Mesothelial cell of epicardium (in vitro differentiated cells): Measurements from ENCODE around the gene CDH13. TPM values are rescaled to one million over a fixed set of nuclear protein-coding genes. Genes with fewer than 3 reads are reported as not detected.

Source experiments
- DNase-seq, 2 experiments: peaks; one replicate each; pipeline ENCODE4 v3.0.0; 2021; ENCODE audit warnings: low spot score in 2 of 2; ENCODE audit not compliant: unreplicated experiment in 2 of 2
- H3K27ac Mint-ChIP-seq: 2 replicates; pipeline ENCODE4 v1.8.0; 2021; ENCODE audit warnings: mixed read lengths
- H3K27me3 Mint-ChIP-seq: 2 replicates; pipeline ENCODE4 v1.8.0; 2021; ENCODE audit warnings: low read depth, mixed read lengths
- H3K36me3 Mint-ChIP-seq: 2 replicates; pipeline ENCODE4 v1.8.0; 2021; ENCODE audit warnings: mixed read lengths
- H3K4me1 Mint-ChIP-seq: 2 replicates; pipeline ENCODE4 v1.8.0; 2021; ENCODE audit warnings: mixed read lengths
- H3K4me3 Mint-ChIP-seq: 2 replicates; pipeline ENCODE4 v1.8.0; 2021; ENCODE audit warnings: mild to moderate bottlenecking, moderate library complexity, mixed read lengths
- H3K9me3 Mint-ChIP-seq: 2 replicates; pipeline ENCODE4 v1.8.0; 2021; ENCODE audit warnings: mixed read lengths
- total RNA-seq: library from RNA; stranded (reverse); gene quantifications from 3 replicates; pipeline ENCODE4 v1.2.1, GENCODE V29; 2021
- TF ChIP-seq, protein P1 (sequence below): fragments of 200-600 bp; sonication (generic); IDR thresholded peaks from one replicate; pipeline ENCODE4 v1.5.0; 2021; ENCODE audit warnings: antibody characterized with exemption; ENCODE audit not compliant: unreplicated experiment

The CDH13 gene
- total RNA-seq, 1 donor from 2014 or later: 0.80 TPM

DNA sequence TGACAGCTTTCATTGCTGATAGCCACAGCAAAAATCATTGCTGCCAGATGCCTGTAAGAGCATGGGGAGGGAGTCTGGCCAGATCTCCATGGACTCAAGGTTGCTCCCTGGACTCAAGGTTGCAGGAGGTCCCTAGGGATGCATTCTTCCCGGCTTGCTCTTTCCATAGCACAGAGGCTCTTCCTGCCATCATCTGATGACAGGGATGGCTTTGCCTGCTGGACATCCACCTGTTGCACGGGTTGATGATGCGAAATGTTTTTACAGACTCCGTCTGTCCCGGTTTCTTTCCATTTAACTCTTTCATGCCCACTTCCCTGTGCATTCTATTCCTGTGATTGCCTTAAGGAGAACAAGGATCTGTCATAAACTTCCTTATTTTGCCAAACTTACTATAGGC is 1065.5 kb downstream of the CDH13 start:
- Mint-ChIP-seq H3K4me1 (peaks cover 4% of the 10 kb centered on the region), H3K4me3 (no peak overlapping the region), H3K9me3 (no peaks in the 10 kb centered on the region), H3K36me3 (no peaks in the 10 kb centered on the region), H3K27me3 (peaks cover 49% of the 10 kb centered on the region), H3K27ac (no peak overlapping the region)
- DNase-seq: no peak
- TF ChIP-seq, protein P1, sequence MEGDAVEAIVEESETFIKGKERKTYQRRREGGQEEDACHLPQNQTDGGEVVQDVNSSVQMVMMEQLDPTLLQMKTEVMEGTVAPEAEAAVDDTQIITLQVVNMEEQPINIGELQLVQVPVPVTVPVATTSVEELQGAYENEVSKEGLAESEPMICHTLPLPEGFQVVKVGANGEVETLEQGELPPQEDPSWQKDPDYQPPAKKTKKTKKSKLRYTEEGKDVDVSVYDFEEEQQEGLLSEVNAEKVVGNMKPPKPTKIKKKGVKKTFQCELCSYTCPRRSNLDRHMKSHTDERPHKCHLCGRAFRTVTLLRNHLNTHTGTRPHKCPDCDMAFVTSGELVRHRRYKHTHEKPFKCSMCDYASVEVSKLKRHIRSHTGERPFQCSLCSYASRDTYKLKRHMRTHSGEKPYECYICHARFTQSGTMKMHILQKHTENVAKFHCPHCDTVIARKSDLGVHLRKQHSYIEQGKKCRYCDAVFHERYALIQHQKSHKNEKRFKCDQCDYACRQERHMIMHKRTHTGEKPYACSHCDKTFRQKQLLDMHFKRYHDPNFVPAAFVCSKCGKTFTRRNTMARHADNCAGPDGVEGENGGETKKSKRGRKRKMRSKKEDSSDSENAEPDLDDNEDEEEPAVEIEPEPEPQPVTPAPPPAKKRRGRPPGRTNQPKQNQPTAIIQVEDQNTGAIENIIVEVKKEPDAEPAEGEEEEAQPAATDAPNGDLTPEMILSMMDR: no peak

DNA sequence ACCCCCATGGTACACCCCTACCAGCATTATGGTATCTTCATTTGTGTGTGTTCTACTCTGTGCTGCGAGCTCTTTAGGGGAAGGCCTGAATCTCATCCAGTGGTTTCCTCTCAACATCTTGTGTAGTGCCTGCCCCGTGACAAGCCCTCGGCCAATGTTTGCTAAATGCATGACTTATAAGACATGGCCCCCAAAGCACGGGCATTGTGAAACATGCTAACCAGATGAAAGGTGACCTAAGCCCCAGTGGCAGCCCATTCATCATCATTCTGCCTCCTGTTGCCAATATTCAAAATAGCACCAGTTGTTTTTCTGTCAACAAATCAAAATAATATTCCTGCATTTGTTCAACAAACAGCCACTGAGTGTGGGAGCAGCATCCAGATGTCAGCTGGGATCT is 1072.2 kb downstream of the CDH13 start:
- H3K27ac Mint-ChIP-seq: no peak overlapping the region
- no peaks in the 10 kb centered on the region for H3K4me1 Mint-ChIP-seq
- H3K9me3 Mint-ChIP-seq: no peaks in the 10 kb centered on the region
- H3K27me3 Mint-ChIP-seq: peaks cover 20% of the 10 kb centered on the region
- TF ChIP-seq, protein P1: no peak
- H3K36me3 Mint-ChIP-seq: no peaks in the 10 kb centered on the region
- no peak for DNase-seq
- H3K4me3 Mint-ChIP-seq: no peak overlapping the region

GRCh38 chr16:83699817-83700216 is 1073.0 kb downstream of the CDH13 start:
- TF ChIP-seq, protein P1: no peak
- H3K4me3 Mint-ChIP-seq: no peak overlapping the region

DNA sequence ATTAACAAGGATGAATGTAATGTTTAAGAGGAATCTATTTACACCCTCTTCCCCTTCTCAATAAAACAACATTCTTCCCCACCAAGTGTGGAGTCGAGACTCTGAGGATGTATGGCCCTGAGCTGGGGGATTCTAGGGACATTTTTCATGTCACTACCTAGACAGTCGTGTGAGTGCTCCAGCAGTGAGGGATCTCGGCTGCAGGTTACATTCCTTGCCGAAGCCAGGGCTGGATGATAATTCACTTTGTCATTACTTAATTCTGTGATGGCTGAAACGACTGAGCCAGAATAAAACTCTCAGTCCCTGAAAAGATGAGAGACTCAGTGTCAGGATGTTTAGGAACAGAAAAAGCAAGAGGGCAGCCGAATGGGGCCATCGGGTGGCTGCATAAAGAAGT is 1074.1 kb downstream of the CDH13 start:
- H3K4me1 Mint-ChIP-seq: no peaks in the 10 kb centered on the region
- H3K27ac Mint-ChIP-seq: no peak overlapping the region
- TF ChIP-seq, protein P1: no peak

More at GRCh38 chr16:83699817-83700216, 1073.0 kb downstream of the CDH13 start:
- no peaks in the 10 kb centered on the region for H3K9me3 Mint-ChIP-seq
- peaks cover 15% of the 10 kb centered on the region for H3K27me3 Mint-ChIP-seq
- no peak for DNase-seq
- H3K4me1 Mint-ChIP-seq: no peaks in the 10 kb centered on the region
- no peak overlapping the region for H3K27ac Mint-ChIP-seq
- H3K36me3 Mint-ChIP-seq: no peaks in the 10 kb centered on the region

DNA sequence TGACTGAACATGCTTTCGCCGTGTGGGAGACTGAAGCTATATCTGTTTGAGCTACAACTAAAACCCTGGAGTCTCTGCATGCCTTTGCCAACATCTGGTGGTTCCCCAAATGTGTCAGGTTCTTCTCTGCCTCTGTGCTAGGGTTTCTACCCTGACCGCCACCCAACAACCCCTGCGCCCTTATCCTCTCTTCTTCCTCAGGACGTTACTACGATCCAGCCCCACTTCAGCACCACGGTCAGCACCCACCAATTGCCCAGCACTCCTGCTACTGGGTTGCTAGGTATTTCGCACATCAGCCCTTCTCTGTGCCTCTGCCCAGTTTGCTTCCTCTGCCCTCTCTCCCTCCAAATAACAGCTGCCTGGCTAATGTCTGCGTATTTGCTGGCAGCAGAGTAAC is 1074.7 kb downstream of the CDH13 start:
- H3K27ac Mint-ChIP-seq: no peak overlapping the region
- no peak overlapping the region for H3K4me3 Mint-ChIP-seq
- peaks cover 13% of the 10 kb centered on the region for H3K27me3 Mint-ChIP-seq
- no peaks in the 10 kb centered on the region for H3K36me3 Mint-ChIP-seq
- H3K4me1 Mint-ChIP-seq: no peaks in the 10 kb centered on the region
- no peaks in the 10 kb centered on the region for H3K9me3 Mint-ChIP-seq
- peak; percentile 55 to 82 for DNase-seq
- TF ChIP-seq, protein P1: no peak

More for the DNA sequence above, 1074.1 kb downstream of the CDH13 start:
- Mint-ChIP-seq H3K4me3 (no peak overlapping the region), H3K27me3 (peaks cover 13% of the 10 kb centered on the region), H3K36me3 (no peaks in the 10 kb centered on the region), H3K9me3 (no peaks in the 10 kb centered on the region)
- no peak for DNase-seq

DNA sequence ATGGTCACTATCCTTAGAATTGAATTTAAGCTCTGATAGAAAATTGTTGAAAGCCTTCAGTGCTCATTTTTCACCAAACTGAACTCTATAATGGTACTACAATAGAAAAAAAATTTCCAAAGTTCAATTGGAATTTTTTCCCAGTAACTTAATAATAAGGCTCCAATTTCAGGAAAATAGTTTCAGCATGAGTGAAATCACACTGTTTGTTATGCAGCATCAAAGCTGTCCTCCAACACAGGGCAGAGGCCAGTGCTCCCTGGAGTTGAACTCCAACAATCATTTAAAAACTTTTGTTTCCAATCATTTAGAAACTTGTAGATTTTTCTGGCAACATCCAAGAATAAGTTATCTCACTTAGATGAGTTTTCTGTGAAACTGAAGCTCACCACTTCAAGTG is 1077.9 kb downstream of the CDH13 start:
- H3K36me3 Mint-ChIP-seq: no peaks in the 10 kb centered on the region
- H3K4me3 Mint-ChIP-seq: no peak overlapping the region
- no peak for DNase-seq
- H3K27ac Mint-ChIP-seq: no peak overlapping the region
- peaks cover 11% of the 10 kb centered on the region for H3K27me3 Mint-ChIP-seq
- TF ChIP-seq, protein P1: no peak
- H3K4me1 Mint-ChIP-seq: no peaks in the 10 kb centered on the region
- H3K9me3 Mint-ChIP-seq: no peaks in the 10 kb centered on the region
